Right lobe of liver (tissue), 6 donors: ENCODE measurements around the gene CIAO1. TPM values are rescaled to one million over a fixed set of nuclear protein-coding genes. Genes with fewer than 3 reads are reported as not detected.
"Not testable (repeated sequence)": the region's sequence is repeated elsewhere in the genome, so short reads cannot be mapped to it uniquely, and the experiment has no call there.

ENCODE experiments used
- ATAC-seq, 4 donors: fragments of 200-7000 bp; cut with Tn5 transposase; one replicate each; pipeline ENCODE4 v1.9.1; 2020; ENCODE audit warnings: mild to moderate bottlenecking in 4 of 4, moderate library complexity in 4 of 4
- DNase-seq, 3 donors: peaks; one replicate each; pipeline ENCODE4 v3.0.0-alpha.2; 2020
- H3K27ac ChIP-seq, 3 donors: fragments of 200-600 bp; one replicate each; pipeline ENCODE4 v1.8.0; 2022
- H3K27me3 ChIP-seq, 2 donors: fragments of 200-600 bp; one replicate each; pipeline ENCODE4 v1.8.0; 2022
- H3K36me3 ChIP-seq, 4 donors: fragments of 200-600 bp; sonication (generic) in 1 of 4; one replicate each; pipeline versions ENCODE4 v1.5.1 to v1.8.0; 2017 to 2022; ENCODE audit warnings: control low read depth in 1 of 4
- H3K4me1 ChIP-seq, 4 donors: fragments of 200-600 bp; sonication (generic) in 1 of 4; one replicate each; pipeline versions ENCODE4 v1.5.1 to v1.8.0; 2017 to 2022; ENCODE audit warnings: control low read depth in 1 of 4
- H3K4me3 ChIP-seq, 3 donors: fragments of 200-600 bp; one replicate each; pipeline ENCODE4 v1.8.0; 2022
- H3K9me3 ChIP-seq, 4 donors: fragments of 200-600 bp; sonication (generic) in 1 of 4; one replicate each; pipeline versions ENCODE4 v1.5.1 to v1.8.0; 2017 to 2022; ENCODE audit warnings: control low read depth in 1 of 4
- POLR2A ChIP-seq: fragments of 450-650 bp; IDR thresholded peaks from one replicate; pipeline ENCODE4 v1.6.1; 2017; ENCODE audit warnings: antibody characterized with exemption, mild to moderate bottlenecking
- WGBS: methylation state at CpG from one replicate; pipeline ENCODE4 v1.1.6; 2018; ENCODE audit warnings: low coverage, low lambda C conversion rate; ENCODE audit not compliant: insufficient coverage; ENCODE audit errors: missing lambda C conversion rate; 5-methylcytosine and 5-hydroxymethylcytosine counted together
- intact Hi-C, 2 donors: fragments of 100-400 bp; cut with DNase I; formaldehyde crosslinking; loops; one replicate each; pipeline versions ENCODE4 v1.11.2 to v1.14.1; 2022
- total RNA-seq, 6 experiments: library from RNA; depleted of rRNA in 2 of 6; stranded (reverse); fragments of >200 nt in 2 of 6; fragmentation: NEBNext Ultra II Directional in 3 of 6; extraction: Animal tissue kit (Norgen Biotek cat#: 25700) in 3 of 6; gene quantifications; one replicate each; pipeline versions ENCODE4 v1.1.0 to v1.2.4, GENCODE V29; 2016 to 2023
- TF ChIP-seq, protein P1 (sequence below), 4 donors: fragments of 200-600 bp in 3 of 4; fragments of 450-650 bp in 1 of 4; IDR thresholded peaks; one replicate each; pipeline versions ENCODE4 v1.5.1 to v1.8.0; 2016 to 2022; ENCODE audit warnings: antibody characterized with exemption in 4 of 4, mild to moderate bottlenecking in 2 of 4
- donor health status: DM: no; HTN: yes; CAD: no.
- donor health status: DM: no; HTN: no; CAD: no.
- donor health status: DM: no; HTN: no; CAD: no.
- donor health status: DM: no; HTN: yes; CAD: no.
- donor health status: DM: no; HTN: yes; CAD: no.

Gene CIAO1
- total RNA-seq, 6 experiments from 2014 or later = 39.8 to 80.3 (median 45.0) TPM

DNA sequence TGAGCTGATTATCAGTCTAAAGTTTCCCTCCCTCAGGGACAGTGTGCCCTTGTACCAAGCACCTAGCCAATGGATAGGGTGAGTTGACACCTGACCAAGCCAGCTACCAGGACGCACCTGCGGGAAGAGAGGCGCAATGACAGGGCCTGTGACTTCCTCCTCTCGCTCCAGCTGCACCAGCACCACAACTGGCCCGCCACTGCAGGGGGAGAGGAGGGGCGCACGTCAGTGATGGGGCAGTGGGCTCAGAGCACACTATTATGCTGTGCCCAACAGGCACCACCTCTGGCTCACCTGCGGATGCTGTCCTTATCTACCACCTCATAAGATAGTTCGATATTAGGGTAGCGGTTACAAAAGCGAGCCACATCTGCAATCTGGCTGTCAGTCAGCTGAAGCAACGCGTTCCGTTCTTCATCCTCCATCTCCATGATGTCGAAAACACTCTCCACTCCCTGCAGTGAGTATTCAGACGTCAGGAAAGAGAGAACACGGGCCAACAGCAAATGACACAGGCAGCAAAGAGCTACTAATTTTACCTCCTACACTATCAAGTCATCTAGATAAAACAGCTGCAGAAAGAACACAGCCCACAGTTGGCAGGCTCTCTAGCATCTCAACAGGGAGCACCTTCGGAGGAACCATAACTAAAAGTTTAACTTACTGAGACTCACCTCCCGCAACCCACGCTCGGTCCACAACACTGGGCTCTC is 10.9 kb downstream of the CIAO1 start:
- no peaks in the 10 kb centered on the region for H3K4me1 ChIP-seq
- WGBS = 92% methylated on average over 10 of the region's 21 CpGs
- no peak overlapping the region for H3K27ac ChIP-seq
- H3K9me3 ChIP-seq = no peaks in the 10 kb centered on the region
- H3K27me3 ChIP-seq = no peaks in the 10 kb centered on the region
- peaks cover 5 to 88% (median 44%) of the 10 kb centered on the region in 4 donors for H3K36me3 ChIP-seq
- no peak for DNase-seq
- no peak for ATAC-seq
- intact Hi-C loops = no loop called here
- no peak for TF ChIP-seq POLR2A
- TF ChIP-seq, protein P1, sequence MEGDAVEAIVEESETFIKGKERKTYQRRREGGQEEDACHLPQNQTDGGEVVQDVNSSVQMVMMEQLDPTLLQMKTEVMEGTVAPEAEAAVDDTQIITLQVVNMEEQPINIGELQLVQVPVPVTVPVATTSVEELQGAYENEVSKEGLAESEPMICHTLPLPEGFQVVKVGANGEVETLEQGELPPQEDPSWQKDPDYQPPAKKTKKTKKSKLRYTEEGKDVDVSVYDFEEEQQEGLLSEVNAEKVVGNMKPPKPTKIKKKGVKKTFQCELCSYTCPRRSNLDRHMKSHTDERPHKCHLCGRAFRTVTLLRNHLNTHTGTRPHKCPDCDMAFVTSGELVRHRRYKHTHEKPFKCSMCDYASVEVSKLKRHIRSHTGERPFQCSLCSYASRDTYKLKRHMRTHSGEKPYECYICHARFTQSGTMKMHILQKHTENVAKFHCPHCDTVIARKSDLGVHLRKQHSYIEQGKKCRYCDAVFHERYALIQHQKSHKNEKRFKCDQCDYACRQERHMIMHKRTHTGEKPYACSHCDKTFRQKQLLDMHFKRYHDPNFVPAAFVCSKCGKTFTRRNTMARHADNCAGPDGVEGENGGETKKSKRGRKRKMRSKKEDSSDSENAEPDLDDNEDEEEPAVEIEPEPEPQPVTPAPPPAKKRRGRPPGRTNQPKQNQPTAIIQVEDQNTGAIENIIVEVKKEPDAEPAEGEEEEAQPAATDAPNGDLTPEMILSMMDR (IDR thresholded peaks at IDR 0.05) = no peak
- H3K4me3 ChIP-seq = no peak overlapping the region

DNA sequence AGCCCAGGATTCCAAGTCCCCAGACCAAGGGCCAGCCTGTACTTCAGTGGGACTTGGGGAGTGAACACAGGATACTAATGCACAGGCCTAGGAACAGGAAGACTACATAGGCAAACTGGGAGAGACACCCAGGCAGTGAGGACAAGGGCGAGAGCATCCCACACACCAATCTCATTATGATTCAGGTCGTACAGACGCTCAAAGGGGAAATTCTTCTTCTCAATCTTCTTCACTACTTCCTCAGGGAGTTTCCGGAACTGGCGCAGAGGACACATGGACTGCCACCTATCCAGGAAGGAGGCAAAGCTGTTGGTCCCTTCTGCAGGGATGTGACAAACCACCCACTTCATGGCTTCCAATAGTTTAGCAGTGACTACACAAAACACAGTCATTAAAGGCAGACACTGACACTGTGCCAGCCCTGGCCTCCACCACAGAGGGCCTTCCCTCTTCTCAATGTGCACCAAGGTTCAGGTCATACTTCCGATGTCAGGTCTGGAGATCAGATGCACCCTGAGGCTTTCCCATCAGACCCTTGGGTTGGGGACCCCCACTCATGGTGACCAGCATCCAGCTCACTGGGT is 21.3 kb downstream of the CIAO1 start:
- Histone ChIP-seq H3K4me3 (no peak overlapping the region), H3K36me3 (peaks cover 11 to 100% (median 76%) of the 10 kb centered on the region in 4 donors), H3K27me3 (no peaks in the 10 kb centered on the region), H3K4me1 (no peaks in the 10 kb centered on the region), H3K9me3 (no peaks in the 10 kb centered on the region), H3K27ac (no peak overlapping the region)
- ATAC-seq (no peak), DNase-seq (no peak)
- no CpG with 5 or more reads among the region's 6 CpGs for WGBS
- intact Hi-C loops = no loop called here
- no peak for TF ChIP-seq POLR2A

DNA sequence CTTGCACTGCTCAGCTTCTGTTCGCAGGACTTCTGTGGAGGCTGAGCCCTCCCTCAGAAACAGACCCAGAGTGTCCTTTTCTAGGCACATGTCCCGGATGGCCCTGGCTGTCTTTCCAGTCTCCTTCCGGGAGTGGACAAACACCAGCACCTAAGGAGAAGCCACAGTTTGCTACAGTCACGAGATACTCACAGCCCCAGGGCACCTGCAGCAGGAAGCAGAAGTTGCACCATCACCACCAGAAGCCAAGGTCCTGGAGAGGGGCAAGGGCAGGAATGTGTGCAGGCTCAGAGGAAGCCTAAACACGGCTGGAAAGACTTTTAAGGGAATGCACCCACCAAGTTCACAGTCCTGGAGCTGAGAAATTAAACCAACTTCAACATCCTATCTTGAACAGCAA is 25.7 kb downstream of the CIAO1 start:
- peaks cover 0 to 17% (median 3%) of the 10 kb centered on the region in 4 donors for H3K4me1 ChIP-seq
- no peaks in the 10 kb centered on the region for H3K27me3 ChIP-seq
- ATAC-seq (no peak), DNase-seq (no peak)
- TF ChIP-seq POLR2A = no peak
- TF ChIP-seq, protein P1 (IDR thresholded peaks at IDR 0.05) = no peak
- intact Hi-C loops = no loop called here
- no peaks in the 10 kb centered on the region for H3K9me3 ChIP-seq
- H3K27ac ChIP-seq = no peak overlapping the region
- peaks cover 15 to 99% (median 68%) of the 10 kb centered on the region in 4 donors for H3K36me3 ChIP-seq
- H3K4me3 ChIP-seq = no peak overlapping the region
- 100% methylated on average over 1 of the region's 5 CpGs for WGBS

DNA sequence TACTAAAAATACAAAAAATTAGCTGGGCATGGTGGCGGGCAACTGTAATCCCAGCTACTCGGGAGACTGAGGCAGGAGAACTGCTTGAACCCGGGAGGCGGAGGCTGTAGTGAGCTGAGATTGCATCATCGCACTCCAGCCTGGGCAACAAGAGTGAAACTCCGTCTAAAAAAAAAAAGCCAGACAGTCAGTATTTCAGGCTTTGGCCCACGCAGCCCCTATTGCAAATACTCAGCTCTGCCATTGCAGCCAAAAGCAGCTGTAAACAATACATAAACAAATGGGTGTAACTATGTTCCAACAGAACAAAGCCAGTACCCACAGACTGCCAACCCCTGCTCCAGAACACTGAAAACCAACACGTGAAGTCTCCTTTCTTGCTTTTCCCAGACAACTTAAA is 28.2 kb downstream of the CIAO1 start:
- H3K4me3 ChIP-seq, H3K27me3 ChIP-seq, intact Hi-C loops, H3K9me3 ChIP-seq: not testable (repeated sequence)
- DNase-seq (peak in 2 of 3 donors; percentile 56 to 59), ATAC-seq (peak in 2 of 4 donors; percentile 38 to 55)
- peaks cover 0 to 33% (median 14%) of the 10 kb centered on the region in 4 donors for H3K4me1 ChIP-seq
- 47% methylated on average over 8 of the region's 8 CpGs for WGBS
- H3K36me3 ChIP-seq = peaks cover 11 to 99% (median 62%) of the 10 kb centered on the region in 4 donors
- peak overlapping the region in 1 of 3 donors; percentile 10 for H3K27ac ChIP-seq

DNA sequence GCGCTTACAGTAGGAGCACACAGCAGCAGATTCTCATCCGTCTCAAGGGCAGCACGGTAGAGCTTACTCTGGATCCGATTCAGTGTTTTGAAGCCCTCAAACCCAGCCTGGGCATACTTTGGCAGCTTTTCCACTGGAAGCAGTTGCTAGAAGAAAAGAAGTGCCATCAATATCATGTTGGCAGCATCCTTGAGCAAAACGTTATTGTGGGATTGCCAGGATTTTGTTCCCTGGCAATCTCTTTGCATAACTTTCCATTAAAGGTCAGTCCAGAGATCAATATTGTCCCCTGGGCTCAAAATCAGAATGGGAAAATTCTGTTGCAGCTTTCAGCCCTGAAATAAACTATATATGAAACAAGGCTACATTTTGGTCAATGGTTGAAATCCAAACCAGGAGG is 30.9 kb downstream of the CIAO1 start:
- TF ChIP-seq POLR2A = no peak
- Histone ChIP-seq H3K4me3 (no peak overlapping the region), H3K36me3 (peaks cover 5 to 99% (median 47%) of the 10 kb centered on the region in 4 donors), H3K27me3 (no peaks in the 10 kb centered on the region), H3K9me3 (no peaks in the 10 kb centered on the region), H3K4me1 (peaks cover 0 to 33% (median 14%) of the 10 kb centered on the region in 4 donors), H3K27ac (peak overlapping the region in 2 of 3 donors; percentile 58 to 87)
- 45% methylated on average over 5 of the region's 5 CpGs for WGBS
- ATAC-seq (peak; percentile 78 to 90 (median 84)), DNase-seq (peak in 2 of 3 donors; percentile 62 to 77)
- intact Hi-C loops = no loop called here

DNA sequence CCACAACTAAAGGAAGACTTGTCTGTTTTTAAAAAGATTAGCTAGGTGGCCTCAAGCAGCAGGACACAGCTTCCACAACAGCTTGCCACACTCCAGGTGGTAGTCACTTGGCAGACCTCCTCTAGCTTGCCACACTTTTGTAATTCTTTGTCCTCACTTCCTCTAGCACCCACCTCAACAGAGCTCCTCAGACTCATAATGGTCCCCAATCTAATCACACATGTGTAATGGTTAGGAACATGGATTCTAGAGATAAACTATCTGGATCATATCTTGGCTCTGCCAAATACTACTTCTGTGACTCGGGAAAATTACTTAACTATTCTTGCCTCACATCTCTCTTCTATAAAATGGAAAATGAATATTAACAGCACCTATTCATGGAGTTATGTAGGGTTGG is 35.8 kb downstream of the CIAO1 start:
- Histone ChIP-seq H3K4me1 (peaks cover 0 to 32% (median 16%) of the 10 kb centered on the region in 4 donors), H3K27ac (no peak overlapping the region), H3K9me3 (no peaks in the 10 kb centered on the region), H3K36me3 (peaks cover 0 to 74% (median 27%) of the 10 kb centered on the region in 4 donors), H3K4me3 (no peak overlapping the region), H3K27me3 (no peaks in the 10 kb centered on the region)
- WGBS = 60% methylated on average over 1 of the region's 1 CpG
- intact Hi-C loops = no loop called here
- TF ChIP-seq, protein P1 (IDR thresholded peaks at IDR 0.05) = no peak
- no peak for TF ChIP-seq POLR2A
- DNase-seq (no peak), ATAC-seq (no peak)
